ENCODE results near the gene SHISA7.

GRCh38 chr19:55431183-55431582 is 11.9 kb downstream of the SHISA7 start:
- TF ChIP-seq CTCF (IDR thresholded peaks at IDR 0.05): no peak
- no peak for TF ChIP-seq EZH2 (IDR thresholded peaks at IDR 0.05)
